HK-2 (cell line): Measurements from ENCODE around the gene CEP97.
"Not testable (repeated sequence)": the region's sequence is repeated elsewhere in the genome, so short reads cannot be mapped to it uniquely, and the experiment has no call there.

Experiments
- DNase-seq: peaks from one replicate; pipeline ENCODE4 v3.0.0-alpha.2; 2018; ENCODE audit not compliant: unreplicated experiment

Gene CEP97

DNA sequence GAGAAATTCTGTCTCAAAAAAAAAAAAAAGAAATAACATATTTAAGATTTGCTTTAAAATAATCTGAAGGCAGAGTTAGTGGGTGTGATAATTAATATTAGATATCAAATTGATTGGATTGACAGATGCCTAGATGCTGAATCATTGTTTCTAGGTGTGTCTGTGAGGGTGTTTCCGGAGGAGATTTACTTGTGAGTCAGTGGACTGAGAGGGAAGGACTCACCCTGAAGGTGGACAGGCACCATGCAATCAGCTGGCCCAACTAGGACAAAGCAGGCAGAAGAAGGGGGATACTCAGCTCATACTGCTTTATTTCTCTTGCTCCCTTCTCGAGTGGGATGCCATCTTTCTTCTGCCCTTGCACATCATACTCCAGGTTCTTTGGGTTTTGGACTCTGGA, 21.2 kb upstream of the CEP97 start:
- DNase-seq: no peak

DNA sequence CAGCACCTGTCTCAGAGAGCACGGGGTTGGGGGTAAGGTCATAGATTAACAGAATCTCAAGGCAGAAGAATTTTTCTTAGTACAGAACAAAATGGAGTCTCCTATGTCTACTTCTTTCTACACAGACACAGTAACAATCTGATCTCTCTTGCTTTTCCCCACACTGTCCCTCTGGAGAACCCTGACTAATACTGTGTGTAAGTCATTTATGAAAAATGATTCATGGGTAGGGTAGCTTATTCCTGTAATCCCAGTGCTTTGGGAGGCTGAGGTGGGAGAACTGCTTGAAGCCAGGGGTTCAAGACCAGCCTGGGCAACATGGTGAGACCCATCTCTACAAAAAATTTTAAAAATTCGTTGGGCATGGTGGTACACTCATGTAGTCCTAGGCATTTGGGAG, 19.8 kb upstream of the CEP97 start:
- DNase-seq: not testable (repeated sequence)

DNA sequence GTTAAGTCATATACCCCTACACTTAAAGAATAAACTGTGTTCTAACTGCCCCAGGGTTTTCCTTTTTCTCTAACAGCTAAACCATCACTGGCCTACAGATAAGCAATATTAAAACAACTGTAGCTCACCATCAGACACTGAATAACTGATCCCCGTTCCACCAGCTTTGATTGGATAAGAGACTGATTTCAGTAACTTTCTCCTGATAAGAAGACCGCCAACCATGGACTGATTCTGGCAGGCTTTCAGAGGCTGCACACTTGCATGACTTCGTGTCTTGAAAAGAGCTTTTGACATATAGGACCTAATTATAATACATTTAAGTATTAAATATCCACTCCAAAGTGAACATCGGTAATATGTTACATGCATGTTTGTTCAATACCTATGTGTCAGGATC, 15.3 kb upstream of the CEP97 start:
- DNase-seq: no peak

DNA sequence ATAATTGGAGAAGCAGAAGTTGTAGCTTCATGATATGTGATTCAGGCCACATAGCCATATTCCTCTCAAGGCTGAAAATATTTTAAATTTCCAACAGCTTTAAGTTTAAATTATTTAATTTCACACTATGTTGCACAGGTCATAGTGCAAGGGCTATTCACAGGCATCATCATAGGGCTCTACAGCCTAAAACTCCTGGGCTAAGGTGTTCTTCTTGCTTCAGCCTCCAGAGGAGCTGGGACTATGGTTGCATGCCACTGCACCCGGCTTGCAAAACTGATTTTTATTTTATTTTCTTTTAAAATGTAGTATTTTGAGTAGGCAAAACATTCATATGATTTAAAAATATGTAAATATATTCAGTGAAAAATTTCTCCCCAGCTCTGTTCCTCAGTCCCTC, 6.0 kb upstream of the CEP97 start:
- no peak for DNase-seq

DNA sequence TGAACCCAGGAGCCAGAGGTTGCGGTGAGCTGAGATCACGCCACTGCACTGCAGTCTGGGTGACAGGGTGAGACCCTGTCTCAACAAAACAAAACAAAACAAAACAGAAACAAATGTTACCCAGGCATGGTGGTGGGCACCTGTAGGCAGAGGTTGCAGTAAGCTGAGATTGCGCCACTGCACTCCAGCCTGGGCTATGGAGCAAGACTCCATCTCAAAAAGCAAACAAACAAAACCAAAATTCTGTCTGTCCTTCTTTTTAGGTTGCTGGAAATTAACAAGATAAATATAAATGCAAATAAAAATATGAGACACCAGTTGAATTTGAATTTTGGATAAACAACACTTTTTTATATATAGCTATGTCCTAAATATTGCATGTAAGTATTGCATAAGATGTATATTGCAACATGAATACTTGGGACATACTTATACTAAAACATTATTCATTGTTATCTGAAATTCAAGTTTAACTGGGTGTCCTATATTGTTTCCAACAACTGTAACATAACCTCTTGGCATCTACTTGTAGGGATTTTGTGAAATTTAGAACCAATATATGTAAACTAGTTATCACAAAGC, 4.7 kb upstream of the CEP97 start:
- no peak for DNase-seq

DNA sequence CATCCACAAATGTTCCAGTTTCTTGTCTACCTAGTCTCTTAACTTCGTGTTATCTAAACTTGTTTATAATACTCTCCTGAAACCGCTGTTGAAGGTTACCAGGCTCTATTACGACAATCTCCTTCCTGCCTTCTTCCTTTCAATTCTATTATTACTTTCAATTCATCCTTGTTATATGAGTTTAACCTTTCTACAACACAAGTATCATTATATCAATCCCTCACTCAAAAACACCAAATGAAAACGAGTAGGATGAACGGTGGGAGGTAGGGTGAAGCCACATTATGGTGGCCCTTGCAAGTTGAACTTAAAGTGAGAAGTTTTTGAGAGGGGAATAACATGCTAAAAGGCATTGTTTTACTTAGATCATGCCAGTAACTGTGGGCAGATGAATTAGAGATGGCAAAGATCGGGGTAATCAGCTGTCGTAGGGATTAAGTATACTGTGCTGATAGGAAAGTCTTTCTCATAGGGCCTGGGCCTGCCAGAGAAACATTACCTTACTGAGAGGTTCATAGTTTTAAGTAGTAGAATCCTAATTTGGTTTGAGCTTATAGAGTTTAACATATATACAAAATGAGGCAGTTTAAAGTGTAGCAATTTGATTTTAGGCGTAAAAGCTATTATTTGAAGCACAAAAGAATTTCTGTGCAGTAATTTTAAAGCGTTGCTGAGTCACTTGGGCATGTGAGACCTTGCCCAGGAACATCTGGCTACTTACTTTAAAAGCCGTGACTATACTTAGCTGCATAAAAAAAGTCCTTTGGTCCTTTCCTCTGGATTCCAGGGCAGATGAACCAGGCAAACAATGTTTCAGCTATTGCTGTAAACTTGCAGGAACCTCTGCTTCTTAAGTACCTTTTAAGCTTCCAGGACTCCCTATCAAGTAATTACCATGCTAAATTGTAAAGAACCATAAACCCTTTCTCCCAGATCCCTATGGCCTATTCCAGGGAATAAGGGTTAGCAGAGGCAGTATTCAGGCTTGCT, 3.3 kb upstream of the CEP97 start:
- DNase-seq: no peak

DNA sequence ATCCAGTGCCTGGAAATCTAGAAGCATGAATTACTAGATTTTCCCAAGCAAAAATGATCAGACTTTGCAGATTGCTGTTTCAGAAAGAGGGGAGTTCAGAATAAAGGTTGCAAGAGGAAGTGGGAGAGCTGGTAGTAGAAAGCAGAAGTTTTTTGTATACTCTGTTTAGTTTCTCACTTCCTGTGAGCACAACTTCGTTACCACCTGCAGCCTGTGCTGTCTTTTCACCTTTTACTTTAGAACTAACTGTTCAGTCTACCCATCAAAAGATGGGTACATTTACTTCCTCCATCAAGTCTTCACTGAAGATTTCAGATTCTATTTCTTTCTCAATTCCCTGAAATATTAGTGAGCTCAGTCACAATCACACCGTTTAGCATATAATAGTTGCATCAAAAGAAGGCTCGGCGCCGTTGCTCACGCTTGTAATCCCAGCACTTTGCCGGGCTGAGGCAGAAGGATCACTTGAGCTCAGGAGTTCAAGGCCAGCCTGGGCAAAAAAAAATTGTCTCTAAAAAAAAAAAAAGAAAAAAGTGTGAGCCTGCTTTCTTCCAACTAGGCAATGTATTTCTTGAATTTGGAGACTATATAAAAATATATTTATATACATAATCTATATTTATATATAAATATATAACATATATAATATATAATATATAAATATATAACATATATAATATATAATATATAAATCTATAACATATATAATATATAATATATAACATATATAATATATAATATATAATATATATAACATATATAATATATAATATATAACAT, 1.8 kb upstream of the CEP97 start:
- no peak for DNase-seq

DNA sequence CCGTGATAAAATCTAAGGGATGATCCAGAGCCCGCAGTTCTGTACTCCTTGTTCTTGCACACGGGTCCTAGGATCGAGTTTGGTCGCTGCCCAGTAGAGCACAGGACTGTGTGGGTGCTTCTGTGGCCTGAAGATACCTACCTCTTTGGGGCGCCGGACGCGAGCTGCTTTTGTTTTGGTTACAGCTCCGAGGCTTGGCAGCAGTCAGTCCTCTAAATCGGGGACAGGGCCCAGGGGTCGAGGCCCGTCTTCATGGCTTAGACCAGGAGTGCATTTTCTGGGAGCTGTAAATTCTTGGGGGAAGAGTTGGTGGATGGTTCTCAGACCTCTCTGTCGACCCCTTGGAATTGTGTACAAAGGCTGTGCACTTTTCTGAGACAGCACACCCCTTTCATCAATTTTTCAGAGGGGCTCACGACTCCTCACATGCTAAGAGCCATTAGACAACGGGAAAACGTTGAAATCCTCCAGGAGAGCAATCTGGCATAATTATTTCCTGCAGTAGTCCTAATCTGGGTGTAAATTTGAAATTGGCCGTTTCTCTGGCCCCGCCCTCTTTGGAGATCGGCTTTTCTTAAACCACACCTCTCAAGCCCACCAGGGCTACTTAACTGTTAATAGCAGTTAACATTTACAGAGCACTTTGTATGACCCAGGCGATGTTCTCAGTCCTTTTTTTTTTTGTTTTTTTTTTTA, 928 bp downstream of the CEP97 start:
- DNase-seq: peak; percentile 25

DNA sequence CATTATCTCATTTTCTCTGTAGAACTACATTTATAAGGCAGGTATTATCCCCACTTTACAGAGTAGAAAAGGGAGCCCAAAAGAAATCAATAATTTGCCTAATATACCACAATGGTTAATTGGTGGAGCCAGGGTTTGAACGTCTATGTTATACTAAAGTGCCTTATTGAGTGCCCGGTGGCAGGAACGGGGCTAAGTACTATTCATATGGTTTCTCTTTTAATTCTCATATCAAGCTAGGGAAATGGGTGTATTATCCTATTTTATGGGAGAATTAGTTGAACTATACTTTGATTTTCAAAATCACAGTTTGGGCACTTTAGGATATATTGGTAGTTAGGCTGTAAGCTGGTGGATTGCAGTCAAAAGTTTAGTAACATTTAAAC, 1.5 kb downstream of the CEP97 start:
- DNase-seq: no peak

DNA sequence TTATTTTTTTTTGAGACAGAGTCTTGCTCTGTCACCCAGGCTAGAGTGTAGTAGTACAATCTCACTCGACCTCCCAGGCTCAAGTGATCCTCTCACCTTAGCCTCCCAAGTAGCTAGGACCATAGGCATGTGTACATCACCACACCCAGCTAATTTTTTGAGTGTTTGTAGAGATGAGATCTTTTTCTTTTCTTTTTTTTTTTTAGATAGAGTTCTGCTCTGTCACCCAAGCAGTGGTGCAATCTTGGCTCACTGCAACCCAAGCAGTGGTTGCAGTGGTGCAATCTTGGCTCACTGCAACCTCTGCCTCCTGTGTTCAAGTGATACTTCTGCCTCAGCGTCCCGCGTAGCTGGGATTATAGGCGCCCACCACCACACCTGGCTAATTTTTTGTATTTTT, 5.2 kb downstream of the CEP97 start:
- DNase-seq: no peak

DNA sequence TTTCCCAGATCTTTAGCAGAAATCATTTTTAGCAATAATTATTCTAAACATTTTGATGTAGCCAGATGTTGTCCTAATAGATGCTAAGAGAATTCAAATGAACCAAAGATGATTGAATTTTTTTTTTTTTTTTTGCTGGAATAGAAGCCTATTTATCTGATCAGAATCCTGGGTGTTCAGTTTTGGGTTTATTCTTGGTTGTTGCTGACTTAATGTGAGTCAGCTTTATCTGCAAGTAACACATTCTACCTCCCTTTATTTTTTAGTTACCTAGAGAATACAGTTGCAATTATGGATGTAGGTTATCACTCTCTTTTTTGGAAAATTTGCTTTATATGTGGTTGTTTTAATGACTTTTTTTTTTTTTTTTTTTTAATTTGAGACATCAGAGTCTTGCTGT, 6.4 kb downstream of the CEP97 start:
- DNase-seq: no peak

DNA sequence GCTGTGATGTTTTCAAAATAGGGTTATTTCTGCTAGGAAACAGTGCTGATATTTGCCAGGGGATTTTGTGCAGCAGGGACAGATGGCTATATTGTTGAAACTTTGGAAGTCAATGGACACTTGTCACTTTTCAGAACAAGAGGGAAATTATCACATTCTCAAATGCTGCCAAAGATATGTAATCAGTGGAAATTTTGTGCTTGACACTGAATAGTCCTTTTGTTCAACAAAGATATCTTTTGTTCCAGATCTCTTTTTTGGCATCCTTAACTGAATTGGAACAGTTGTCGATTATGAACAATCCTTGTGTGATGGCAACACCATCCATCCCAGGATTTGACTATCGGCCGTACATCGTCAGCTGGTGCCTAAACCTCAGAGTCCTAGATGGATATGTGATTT, 7.8 kb downstream of the CEP97 start:
- DNase-seq: no peak

DNA sequence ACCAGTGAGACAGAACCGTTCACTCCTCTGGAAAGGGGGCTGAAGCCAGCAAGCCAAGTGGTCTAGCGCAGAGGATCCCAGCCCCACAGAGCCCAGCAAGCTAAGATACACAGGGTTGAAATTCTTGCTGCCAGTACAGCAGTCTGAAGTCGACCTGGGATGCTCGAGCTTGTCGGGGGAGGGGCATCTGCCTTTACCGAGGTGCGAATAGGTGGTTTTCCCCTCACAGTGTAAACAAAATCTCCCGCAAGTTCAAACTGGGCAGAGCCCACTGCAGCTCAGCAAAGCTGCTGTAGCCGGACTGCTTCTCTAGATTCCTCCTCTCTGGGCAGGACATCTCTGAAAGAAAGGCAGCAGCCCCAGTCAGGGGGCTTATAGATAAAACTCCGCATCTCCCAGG, 11.4 kb downstream of the CEP97 start:
- DNase-seq: no peak

DNA sequence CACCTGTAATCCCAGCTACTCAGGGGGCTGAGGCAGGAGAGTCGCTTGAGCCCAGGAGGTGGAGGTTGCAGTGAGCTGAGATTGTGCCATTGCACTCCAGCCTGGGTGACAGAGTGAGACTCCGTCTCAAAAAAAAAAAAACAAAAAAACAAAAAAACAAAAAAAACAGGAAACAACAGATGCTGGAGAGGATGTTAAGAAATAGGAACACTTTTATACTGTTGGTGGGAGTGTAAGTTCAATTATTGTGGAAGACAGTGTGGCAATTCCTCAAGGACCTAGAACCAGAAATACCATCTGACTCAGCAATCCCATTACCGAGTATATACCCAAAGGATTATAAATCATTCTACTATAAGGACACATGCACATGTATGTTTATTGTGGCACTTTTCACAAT, 17.5 kb downstream of the CEP97 start:
- not testable (repeated sequence) for DNase-seq

DNA sequence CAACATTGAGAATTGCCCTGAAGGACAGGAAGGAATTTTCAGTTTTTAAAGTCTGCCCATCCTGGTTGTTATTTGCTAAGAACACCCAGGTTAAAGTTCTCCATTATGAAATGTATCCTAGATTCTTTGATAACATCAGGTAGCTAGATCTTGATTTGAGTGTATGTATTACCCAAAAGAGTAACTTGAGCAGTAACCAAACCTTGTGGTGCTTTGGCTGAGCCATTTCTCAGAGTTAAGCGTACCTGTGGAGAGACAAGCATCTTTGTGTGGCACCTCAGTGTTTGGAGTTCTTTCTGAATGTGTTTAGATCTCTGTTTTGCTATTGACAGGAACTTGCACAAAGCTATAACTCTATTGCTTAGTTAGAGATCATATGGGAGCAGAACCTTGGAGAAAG, 20.4 kb downstream of the CEP97 start:
- DNase-seq: no peak

DNA sequence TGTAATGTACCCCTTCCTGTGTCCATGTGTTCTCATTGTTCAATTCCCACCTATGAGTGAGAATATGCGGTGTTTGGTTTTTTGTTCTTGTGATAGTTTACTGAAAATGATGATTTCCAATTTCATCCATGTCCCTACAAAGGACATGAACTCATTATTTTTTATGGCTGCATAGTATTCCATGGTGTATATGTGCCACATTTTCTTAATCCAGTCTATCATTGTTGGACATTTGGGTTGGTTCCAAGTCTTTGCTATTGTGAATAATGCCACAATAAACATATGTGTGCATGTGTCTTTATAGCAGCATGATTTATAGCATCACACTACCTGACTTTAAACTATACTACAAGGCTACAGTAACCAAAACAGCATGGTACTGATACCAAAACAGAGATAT, 21.5 kb downstream of the CEP97 start:
- DNase-seq: not testable (repeated sequence)

DNA sequence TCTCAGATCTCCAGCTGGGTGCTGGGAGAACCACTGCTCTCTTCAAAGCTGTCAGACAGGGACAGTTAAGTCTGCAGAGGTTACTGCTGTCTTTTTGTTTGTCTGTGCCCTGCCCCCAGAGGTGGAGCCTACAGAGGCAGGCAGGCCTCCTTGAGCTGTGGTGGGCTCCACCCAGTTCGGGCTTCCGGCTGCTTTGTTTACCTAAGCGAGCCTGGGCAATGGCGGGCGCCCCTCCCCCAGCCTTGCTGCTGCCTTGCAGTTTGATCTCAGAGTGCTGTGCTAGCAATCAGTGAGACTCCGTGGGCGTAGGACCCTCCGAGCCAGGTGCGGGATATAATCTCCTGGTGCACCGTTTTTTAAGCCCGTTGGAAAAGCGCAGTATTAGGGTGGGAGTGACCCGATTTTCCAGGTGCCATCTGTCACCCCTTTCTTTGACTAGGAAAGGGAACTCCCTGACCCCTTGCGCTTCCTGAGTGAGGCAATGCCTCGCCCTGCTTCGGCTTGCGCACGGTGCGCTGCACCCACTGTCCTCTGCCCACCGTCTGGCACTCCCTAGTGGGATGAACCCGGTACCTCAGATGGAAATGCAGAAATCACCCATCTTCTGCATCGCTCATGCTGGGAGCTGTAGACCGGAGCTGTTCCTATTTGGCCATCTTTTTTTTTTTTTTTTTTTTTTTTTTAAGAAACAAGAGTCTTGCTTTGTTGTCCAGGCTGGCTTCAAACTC, 29.1 kb downstream of the CEP97 start:
- not testable (repeated sequence) for DNase-seq

DNA sequence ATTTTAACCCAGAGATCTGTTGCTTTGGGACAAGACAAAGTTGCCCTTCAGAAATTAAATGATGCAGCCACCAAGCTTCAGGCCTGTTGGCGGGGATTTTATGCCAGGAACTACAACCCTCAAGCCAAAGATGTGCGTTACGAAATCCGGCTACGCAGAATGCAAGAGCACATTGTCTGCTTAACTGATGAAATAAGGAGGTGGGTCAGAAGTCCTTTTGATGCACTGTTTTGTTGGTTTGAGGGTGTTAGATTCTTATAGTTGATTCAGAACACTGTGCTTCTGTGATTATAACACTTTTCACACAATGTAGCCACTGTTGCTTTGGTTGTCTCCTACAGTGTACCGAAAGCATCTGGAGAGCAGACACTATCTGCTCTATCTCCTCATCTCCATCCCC, 33.8 kb downstream of the CEP97 start:
- no peak for DNase-seq

DNA sequence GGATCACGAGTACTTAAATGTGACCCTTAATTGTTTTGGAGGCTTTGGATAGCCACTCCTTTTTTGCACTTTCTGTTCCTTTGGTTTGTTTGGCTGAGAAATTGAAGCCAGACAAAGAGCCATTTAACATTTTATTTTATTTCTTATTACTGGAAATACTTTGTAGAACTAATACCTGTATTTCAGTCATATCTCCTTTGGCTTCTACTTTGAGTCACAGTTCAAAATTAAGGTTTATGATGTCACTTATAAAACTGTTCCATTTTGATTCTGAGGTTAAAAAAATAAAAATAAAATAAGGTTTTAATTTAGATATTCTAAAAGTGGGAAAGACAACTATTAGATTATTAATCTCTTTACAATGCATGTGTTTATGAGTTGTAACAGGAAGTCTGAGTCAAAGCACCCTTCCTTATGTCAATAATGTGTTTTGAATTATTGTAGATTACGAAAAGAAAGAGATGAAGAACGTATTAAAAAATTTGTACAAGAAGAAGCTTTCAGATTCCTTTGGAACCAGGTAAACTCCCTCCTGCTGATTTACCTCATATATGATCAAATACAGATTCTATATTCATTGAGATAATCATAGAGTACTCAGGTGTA, 37.7 kb downstream of the CEP97 start:
- no peak for DNase-seq

DNA sequence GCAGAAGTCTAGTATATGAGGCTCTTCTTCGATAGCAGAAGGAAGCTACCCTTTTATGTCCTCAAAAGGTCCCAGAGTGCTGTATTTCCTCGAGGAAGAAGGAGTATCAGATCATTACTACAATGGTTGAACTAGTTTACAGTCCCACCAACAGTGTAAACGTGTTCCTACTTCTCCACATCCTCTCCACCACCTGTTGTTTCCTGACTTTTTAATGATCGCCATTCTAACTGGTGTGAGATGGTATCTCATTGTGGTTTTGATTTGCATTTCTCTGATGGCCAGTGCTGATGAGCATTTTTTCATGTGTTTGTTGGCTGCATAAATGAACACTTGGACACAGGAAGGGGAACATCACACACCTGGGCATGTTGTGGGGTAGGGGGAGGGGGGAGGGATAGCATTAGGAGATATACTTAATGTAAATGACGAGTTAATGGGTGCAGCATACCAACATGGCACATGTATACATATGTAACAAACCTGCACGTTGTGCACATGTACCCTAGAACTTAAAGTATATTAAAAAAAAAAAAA, 53.4 kb downstream of the CEP97 start:
- not testable (repeated sequence) for DNase-seq
